Common myeloid progenitor, CD34-positive (primary cell): Measurements from ENCODE around the gene ZDHHC18. TPM values are rescaled to one million over a fixed set of nuclear protein-coding genes. Genes with fewer than 3 reads are reported as not detected.

Experiments used
- CTCF ChIA-PET: fragments of 350-600 bp; sonication (Branson Sonifier 250); formaldehyde crosslinking; loops from one replicate; lab custom pipeline; 2021; ENCODE audit warnings: antibody characterized with exemption; lab: Charles Lee
- POLR2A ChIA-PET: fragments of 350-600 bp; sonication (Branson Sonifier 250); formaldehyde crosslinking; loops from one replicate; lab custom pipeline; 2021; ENCODE audit warnings: antibody characterized with exemption; lab: Charles Lee
- DNase-seq, 3 donors: peaks; one replicate each; pipeline versions ENCODE4 v3.0.0 to v3.0.0-alpha.2; 2013
- H3K27ac ChIP-seq, 2 experiments: 1 replicate in 1 of 2; 2 replicates in 1 of 2; pipeline ENCODE4 v1.7.0; 2013; ENCODE audit warnings: inconsistent platforms in 2 of 2, low read length in 2 of 2, mild to moderate bottlenecking in 2 of 2, low read depth in 1 of 2, moderate library complexity in 1 of 2; ENCODE audit not compliant: severe bottlenecking in 2 of 2, insufficient read depth in 1 of 2, poor library complexity in 1 of 2
- H3K27me3 ChIP-seq, 5 experiments: replicated peaks in 2 of 5; 1 replicate in 3 of 5; 2 replicates in 2 of 5; pipeline versions ENCODE4 v1.6.1 to v1.7.0; 2013; ENCODE audit warnings: low read length in 4 of 5, mild to moderate bottlenecking in 2 of 5, moderate library complexity in 2 of 5, inconsistent platforms in 1 of 5; ENCODE audit not compliant: insufficient read depth in 5 of 5, control insufficient read depth in 4 of 5
- H3K36me3 ChIP-seq, 4 experiments: 1 replicate in 2 of 4; 2 replicates in 2 of 4; pipeline versions ENCODE4 v1.6.1 to v1.7.0; 2013; ENCODE audit warnings: low read length in 3 of 4, control low read depth in 1 of 4, mild to moderate bottlenecking in 1 of 4; ENCODE audit not compliant: control insufficient read depth in 4 of 4, insufficient read depth in 4 of 4
- H3K4me1 ChIP-seq, 4 experiments: 1 replicate in 3 of 4; 2 replicates in 1 of 4; pipeline versions ENCODE4 v1.6.1 to v1.7.1; 2013; ENCODE audit warnings: low read length in 3 of 4, mild to moderate bottlenecking in 3 of 4, control low read depth in 1 of 4, inconsistent platforms in 1 of 4, moderate library complexity in 1 of 4; ENCODE audit not compliant: control insufficient read depth in 4 of 4, insufficient read depth in 4 of 4; ENCODE audit errors: control extremely low read depth in 1 of 4
- H3K4me3 ChIP-seq, 7 experiments: 1 replicate in 4 of 7; 2 replicates in 3 of 7; pipeline versions ENCODE4 v1.5.1 to v1.7.0; 2013; ENCODE audit warnings: mild to moderate bottlenecking in 7 of 7, low read length in 6 of 7, moderate library complexity in 6 of 7, inconsistent platforms in 2 of 7, low read depth in 2 of 7, control low read depth in 1 of 7; ENCODE audit not compliant: insufficient read depth in 4 of 7, control insufficient read depth in 1 of 7; ENCODE audit errors: extremely low read depth in 1 of 7
- H3K9me3 ChIP-seq, 5 experiments: 1 replicate in 4 of 5; 2 replicates in 1 of 5; pipeline versions ENCODE4 v1.6.1 to v1.7.1; 2013; ENCODE audit warnings: low read length in 4 of 5, mild to moderate bottlenecking in 2 of 5, inconsistent platforms in 1 of 5, low read depth in 1 of 5, moderate library complexity in 1 of 5; ENCODE audit not compliant: control insufficient read depth in 4 of 5, insufficient read depth in 2 of 5; ENCODE audit errors: control extremely low read depth in 1 of 5
- WGBS: methylation state at CpG from one replicate; pipeline ENCODE4 v1.1.5; 2013; ENCODE audit not compliant: insufficient coverage; 5-methylcytosine and 5-hydroxymethylcytosine counted together
- polyA plus RNA-seq: library from polyadenylated mRNA; unstranded; fragments of 120-200 nt; gene quantifications from one replicate; pipeline ENCODE4 v1.2.1, GENCODE V29; 2013

ZDHHC18 gene
- polyA plus RNA-seq = 16.0 TPM

GRCh38 chr1:26826261-26827105 is at the start of gene ZDHHC18:
ZDHHC18 (plus strand) TSS chr1:26826688; CDS start chr1:26826805, 117 bp downstream.
- Histone ChIP-seq H3K36me3 (peaks cover 0 to 4% (median 1%) of the 10 kb centered on the region in 4 experiments), H3K4me1 (peaks cover 4 to 39% (median 31%) of the 10 kb centered on the region in 4 experiments), H3K4me3 (peak within 1 kb of the TSS; percentile 57 to 80 (median 72)), H3K9me3 (no peaks in the 10 kb centered on the region), H3K27ac (peak within 1 kb of the TSS in 1 of 2 experiments; percentile 58), H3K27me3 (no peaks in the 10 kb centered on the region)
- CTCF ChIA-PET = interaction anchor here (1.0 kb wide), 1 partner anchor 15 kb away, joined by 4 read pairs; no protein-coding TSS in a partner anchor
- DNase-seq = peak; percentile 48 to 72 (median 67)
- under 1% methylated on average over 83 of the region's 107 CpGs for WGBS
- POLR2A ChIA-PET = no interaction called here

GRCh38 chr1:26779098-26779668 is 47.3 kb upstream of the ZDHHC18 start:
- no peaks in the 10 kb centered on the region for H3K27me3 ChIP-seq
- peaks cover 18 to 84% (median 64%) of the 10 kb centered on the region in 4 experiments for H3K36me3 ChIP-seq
- peaks cover 10 to 30% (median 24%) of the 10 kb centered on the region in 4 experiments for H3K4me1 ChIP-seq
- no peak for DNase-seq
- H3K9me3 ChIP-seq = no peaks in the 10 kb centered on the region
- WGBS = 88% methylated on average over 11 of the region's 11 CpGs
- ChIA-PET CTCF (interaction anchor here (0.8 to 3.5 kb wide), 12 partner anchors 9 to 180 kb away, joined by 3 to 18 read pairs (median 4); partner anchors contain the start of gene PIGV), POLR2A (interaction anchor here (1.3 kb wide), 1 partner anchor 8 kb away, joined by 5 read pairs; the partner anchor contains the start of gene PIGV)
- H3K27ac ChIP-seq = no peak overlapping the region
- H3K4me3 ChIP-seq = no peak overlapping the region

GRCh38 chr1:26780344-26780957 is 46.0 kb upstream of the ZDHHC18 start:
- Histone ChIP-seq H3K4me3 (no peak overlapping the region), H3K27ac (no peak overlapping the region), H3K27me3 (no peaks in the 10 kb centered on the region), H3K36me3 (peaks cover 10 to 74% (median 52%) of the 10 kb centered on the region in 4 experiments), H3K4me1 (peaks cover 22 to 43% (median 36%) of the 10 kb centered on the region in 4 experiments), H3K9me3 (no peaks in the 10 kb centered on the region)
- peak in 1 of 3 donors; percentile 19 for DNase-seq
- ChIA-PET CTCF (interaction anchor here (0.9 to 3.4 kb wide), 4 partner anchors 9 to 82 kb away, joined by 3 to 14 read pairs (median 4); no protein-coding TSS in a partner anchor), POLR2A (no interaction called here)
- 96% methylated on average over 18 of the region's 21 CpGs for WGBS

DNA sequence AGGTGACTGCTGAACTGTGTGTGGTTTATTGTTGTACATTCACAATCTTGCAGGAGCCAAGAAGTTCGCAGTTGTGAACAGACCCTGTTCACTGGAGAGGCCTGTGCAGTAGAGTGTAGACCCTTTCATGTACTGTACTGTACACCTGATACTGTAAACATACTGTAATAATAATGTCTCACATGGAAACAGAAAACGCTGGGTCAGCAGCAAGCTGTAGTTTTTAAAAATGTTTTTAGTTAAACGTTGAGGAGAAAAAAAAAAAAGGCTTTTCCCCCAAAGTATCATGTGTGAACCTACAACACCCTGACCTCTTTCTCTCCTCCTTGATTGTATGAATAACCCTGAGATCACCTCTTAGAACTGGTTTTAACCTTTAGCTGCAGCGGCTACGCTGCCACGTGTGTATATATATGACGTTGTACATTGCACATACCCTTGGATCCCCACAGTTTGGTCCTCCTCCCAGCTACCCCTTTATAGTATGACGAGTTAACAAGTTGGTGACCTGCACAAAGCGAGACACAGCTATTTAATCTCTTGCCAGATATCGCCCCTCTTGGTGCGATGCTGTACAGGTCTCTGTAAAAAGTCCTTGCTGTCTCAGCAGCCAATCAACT is 45.2 kb upstream of the ZDHHC18 start:
- Histone ChIP-seq H3K27me3 (no peaks in the 10 kb centered on the region), H3K4me1 (peaks cover 29 to 52% (median 45%) of the 10 kb centered on the region in 4 experiments), H3K36me3 (peaks cover 6 to 68% (median 48%) of the 10 kb centered on the region in 4 experiments), H3K4me3 (no peak overlapping the region), H3K27ac (no peak overlapping the region), H3K9me3 (no peaks in the 10 kb centered on the region)
- ChIA-PET CTCF (interaction anchor here (0.7 to 3.4 kb wide), 6 partner anchors 9 to 179 kb away, joined by 3 to 14 read pairs (median 4); no protein-coding TSS in a partner anchor), POLR2A (no interaction called here)
- DNase-seq = no peak
- WGBS = 96% methylated on average over 7 of the region's 11 CpGs

GRCh38 chr1:26782521-26783212 is 43.8 kb upstream of the ZDHHC18 start:
- CTCF ChIA-PET = interaction anchor here (3.4 to 9.5 kb wide), 2 partner anchors 11 to 180 kb away, joined by 14 to 186 read pairs; no protein-coding TSS in a partner anchor
- peaks cover 34 to 65% (median 57%) of the 10 kb centered on the region in 4 experiments for H3K4me1 ChIP-seq
- no peak for DNase-seq
- H3K27me3 ChIP-seq = no peaks in the 10 kb centered on the region
- H3K27ac ChIP-seq = peak overlapping the region in 1 of 2 experiments; percentile 65
- POLR2A ChIA-PET = no interaction called here
- H3K36me3 ChIP-seq = peaks cover 6 to 58% (median 43%) of the 10 kb centered on the region in 4 experiments
- WGBS = 90% methylated on average over 3 of the region's 3 CpGs
- no peaks in the 10 kb centered on the region for H3K9me3 ChIP-seq
- H3K4me3 ChIP-seq = no peak overlapping the region

DNA sequence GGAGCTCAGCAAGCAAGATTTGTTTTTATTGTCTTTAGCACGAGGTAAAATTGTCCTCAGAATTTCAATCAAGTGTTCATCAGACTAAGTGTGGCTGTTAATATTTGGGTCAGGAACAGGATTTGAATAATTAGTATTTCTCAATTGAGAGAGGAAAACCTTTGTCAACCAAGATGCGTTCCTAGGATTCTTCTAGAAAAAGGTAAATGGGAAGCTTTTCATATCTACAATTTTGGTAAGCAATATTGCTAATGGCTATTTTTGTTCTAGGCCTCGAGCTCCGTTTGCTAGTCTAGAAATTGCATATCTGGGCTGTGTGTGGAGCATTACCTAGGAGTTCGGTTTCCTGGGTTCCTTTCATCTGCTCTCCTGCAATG is 42.9 kb upstream of the ZDHHC18 start:
- Histone ChIP-seq H3K4me1 (peaks cover 37 to 65% (median 57%) of the 10 kb centered on the region in 4 experiments), H3K27me3 (no peaks in the 10 kb centered on the region), H3K27ac (peak overlapping the region in 1 of 2 experiments; percentile 65), H3K4me3 (no peak overlapping the region), H3K36me3 (peaks cover 6 to 50% (median 35%) of the 10 kb centered on the region in 4 experiments), H3K9me3 (no peaks in the 10 kb centered on the region)
- ChIA-PET POLR2A (interaction anchor here (0.6 kb wide), 1 partner anchor 278 kb away, joined by 5 read pairs; no protein-coding TSS in a partner anchor), CTCF (interaction anchor here (0.9 to 9.5 kb wide), 4 partner anchors 12 to 181 kb away, joined by 3 to 186 read pairs (median 8); no protein-coding TSS in a partner anchor)
- DNase-seq = no peak
- 100% methylated on average over 4 of the region's 5 CpGs for WGBS
